AG09319 (cell line): ENCODE results near the gene BRINP1.

Source experiments
- DNase-seq: peaks from one replicate; pipeline ENCODE4 v3.0.0-alpha.2; 2010; ENCODE audit warnings: low read depth; ENCODE audit errors: extremely low read depth
- TF ChIP-seq, protein P1 (sequence below): IDR thresholded peaks from 2 replicates; pipeline ENCODE4 v1.5.1; 2011; ENCODE audit warnings: low read depth, mild to moderate bottlenecking, inconsistent platforms, low read length, moderate library complexity

Gene BRINP1

DNA sequence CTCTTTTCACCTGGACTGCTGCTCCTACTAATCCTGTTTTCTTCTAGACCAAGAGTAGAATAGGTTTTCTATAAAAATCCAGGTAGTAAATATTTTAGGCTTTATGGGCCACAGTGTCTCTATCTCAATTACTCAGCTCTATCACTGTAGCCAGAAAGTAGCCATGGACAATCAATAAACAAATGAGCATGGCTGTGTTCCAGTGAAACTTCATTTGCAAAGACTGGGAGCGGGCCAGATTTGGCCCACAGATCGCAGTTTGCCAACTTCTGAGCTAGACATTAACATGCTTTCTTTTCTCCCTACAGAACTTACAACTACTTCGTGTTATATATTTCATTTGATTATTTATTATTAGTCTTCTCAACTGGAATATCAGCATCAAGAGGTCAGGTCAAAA lies 30.2 kb downstream of the BRINP1 start:
- no peak for DNase-seq
- TF ChIP-seq, protein P1, sequence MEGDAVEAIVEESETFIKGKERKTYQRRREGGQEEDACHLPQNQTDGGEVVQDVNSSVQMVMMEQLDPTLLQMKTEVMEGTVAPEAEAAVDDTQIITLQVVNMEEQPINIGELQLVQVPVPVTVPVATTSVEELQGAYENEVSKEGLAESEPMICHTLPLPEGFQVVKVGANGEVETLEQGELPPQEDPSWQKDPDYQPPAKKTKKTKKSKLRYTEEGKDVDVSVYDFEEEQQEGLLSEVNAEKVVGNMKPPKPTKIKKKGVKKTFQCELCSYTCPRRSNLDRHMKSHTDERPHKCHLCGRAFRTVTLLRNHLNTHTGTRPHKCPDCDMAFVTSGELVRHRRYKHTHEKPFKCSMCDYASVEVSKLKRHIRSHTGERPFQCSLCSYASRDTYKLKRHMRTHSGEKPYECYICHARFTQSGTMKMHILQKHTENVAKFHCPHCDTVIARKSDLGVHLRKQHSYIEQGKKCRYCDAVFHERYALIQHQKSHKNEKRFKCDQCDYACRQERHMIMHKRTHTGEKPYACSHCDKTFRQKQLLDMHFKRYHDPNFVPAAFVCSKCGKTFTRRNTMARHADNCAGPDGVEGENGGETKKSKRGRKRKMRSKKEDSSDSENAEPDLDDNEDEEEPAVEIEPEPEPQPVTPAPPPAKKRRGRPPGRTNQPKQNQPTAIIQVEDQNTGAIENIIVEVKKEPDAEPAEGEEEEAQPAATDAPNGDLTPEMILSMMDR: no peak

DNA sequence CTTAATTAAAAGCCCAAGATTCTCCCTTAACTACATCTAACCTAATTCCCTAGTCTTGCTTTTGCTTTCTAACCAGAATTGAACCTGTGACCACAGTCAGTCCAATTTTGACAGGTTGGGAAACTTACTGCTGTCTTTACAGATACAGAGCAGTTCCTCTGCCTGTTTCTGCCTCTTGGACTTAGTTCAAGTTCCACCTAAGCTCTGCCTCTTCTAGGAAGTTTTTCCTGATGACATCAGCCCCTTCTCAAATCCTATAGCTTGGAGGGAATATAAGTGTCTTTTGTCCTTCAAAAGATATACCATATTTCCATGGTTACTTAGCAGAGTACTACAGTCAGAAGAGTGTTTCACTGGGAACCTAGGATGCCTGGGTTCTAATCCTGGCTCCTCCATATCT lies 31.7 kb downstream of the BRINP1 start:
- no peak for DNase-seq
- TF ChIP-seq, protein P1: no peak

DNA sequence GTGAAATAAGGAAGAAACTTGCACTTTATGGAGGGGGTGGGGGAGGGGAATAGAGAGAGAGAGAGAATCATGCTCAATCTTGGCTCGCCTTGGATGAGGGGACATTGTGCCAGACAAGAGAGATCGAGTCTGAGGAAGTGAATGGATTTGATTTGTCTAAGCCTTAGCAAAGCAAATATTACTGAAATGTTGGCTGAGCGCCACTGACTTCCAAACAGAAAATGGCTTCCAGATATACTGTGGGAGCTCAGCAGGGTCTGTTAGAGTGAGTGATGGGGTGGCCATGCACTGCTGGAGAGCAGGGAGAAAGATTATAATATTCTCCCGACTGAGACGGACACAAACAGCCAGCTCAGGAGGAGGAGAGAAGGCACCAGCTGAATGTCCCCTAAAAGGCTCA lies 34.5 kb downstream of the BRINP1 start:
- no peak for DNase-seq
- TF ChIP-seq, protein P1: no peak

DNA sequence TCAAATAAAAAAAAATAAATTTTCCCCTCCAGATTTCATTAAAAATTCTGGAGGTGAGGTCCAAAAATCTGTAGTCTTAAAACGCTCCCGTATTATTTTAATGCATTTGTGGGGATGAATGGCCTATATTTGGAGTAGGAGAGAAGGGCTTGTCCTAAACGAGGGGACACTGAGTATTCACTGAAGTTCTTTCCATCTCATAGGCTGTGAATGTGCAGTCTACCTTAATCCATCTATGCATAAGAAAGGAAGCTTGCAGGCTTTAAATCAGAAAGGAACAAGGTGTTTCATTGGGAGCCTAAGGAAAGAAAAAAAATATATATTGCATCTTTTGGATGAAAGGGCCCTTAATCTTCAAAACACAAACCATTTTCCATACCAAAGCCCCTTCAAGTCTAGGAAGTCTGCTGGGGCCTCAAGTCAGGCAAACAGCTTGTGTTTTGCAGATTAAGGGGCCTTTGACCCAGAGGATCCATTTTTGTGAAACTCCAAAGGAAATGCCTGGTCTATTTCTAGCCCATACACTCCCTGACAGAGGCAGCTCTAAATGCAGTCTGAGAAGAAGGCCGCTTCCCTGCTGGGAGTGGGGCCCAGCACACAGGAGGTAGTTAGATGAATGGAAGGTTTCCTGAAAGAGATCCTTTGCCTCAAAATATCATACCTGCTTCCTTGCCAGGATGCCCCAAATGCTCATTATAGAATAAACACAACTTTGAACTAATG lies 35.6 kb downstream of the BRINP1 start:
- no peak for DNase-seq
- TF ChIP-seq, protein P1: no peak

DNA sequence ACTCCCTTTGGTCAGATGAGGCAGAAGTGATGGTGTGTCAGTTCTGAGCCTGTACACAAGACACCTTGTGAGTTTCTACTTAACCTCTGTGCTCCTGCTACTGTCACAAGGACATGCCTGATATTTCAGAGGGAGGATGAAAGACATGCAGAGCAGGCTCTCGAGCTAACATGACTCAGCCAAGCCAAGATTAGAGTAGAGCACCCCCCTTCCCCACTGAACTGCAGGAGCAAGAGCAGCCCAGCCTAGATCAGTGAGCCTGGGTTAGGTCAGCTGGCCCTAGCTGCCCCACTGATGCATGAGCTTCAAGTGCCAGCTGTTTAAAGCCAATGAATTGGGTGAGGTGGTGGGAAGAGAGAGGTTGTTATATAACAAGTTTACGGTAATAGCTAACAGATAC lies 36.7 kb downstream of the BRINP1 start:
- TF ChIP-seq, protein P1: no peak
- no peak for DNase-seq

DNA sequence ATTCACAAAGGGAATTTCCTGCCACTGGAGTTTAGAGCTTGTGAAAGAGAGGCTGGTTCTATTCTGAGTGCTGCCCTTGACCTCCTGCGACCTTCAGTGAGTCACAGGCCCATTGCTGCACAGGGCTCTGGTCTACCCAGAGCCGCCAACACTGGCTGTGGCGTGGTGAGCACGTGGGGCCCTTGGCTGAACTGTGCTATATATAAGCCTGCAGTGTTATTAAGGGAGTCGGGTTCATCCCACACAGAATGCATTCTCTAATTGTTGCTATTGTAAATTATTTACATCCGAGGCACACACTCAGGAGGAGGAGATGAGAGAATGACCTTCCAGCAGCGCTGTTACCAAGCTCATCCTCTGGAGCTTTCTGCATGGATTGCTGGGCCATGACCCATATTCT lies 47.1 kb downstream of the BRINP1 start:
- DNase-seq: no peak
- TF ChIP-seq, protein P1: no peak

DNA sequence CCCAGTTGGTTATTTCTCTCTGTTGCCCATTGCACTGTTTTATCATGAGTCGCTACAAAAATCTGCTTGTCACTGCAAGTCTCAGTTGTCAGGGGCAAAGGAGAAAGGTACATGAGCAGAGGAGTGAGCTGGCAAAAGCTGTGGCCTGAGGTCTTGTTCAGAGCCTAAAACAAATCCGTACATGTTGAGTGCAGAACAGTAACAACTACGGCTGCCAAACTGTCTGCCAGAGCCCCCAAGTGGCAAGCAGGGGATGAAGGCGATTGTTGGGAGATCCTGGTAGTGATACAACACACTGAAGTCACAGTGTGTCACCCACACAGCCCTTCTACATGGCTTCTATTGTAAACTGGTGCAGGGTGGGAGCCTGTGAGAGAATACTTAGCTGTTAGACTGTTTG lies 50.9 kb downstream of the BRINP1 start:
- no peak for DNase-seq
- TF ChIP-seq, protein P1: no peak
